GM12878 (cell line): ENCODE results near the gene NR1I2. TPM values are rescaled to one million over a fixed set of nuclear protein-coding genes. Genes with fewer than 3 reads are reported as not detected.

Source experiments
- ATAC-seq: fragments of 200-7000 bp; cut with Tn5 transposase; 3 replicates; pipeline ENCODE4 v1.9.1; 2020; ENCODE audit warnings: mild to moderate bottlenecking, moderate library complexity
- BruUV-seq: library from RNA; stranded (reverse); fragments of 400-500 nt; replicated peaks from 2 replicates; lab custom pipeline; 2021; lab: Mats Ljungman, UMichigan
- CTCF ChIA-PET: fragments of 300-600 bp; sonication (Branson Sonifier 250); formaldehyde crosslinking; extraction: SDS; loops from one replicate; lab custom pipeline; 2021; ENCODE audit warnings: inconsistent platforms; lab: Yijun Ruan, JAX
- POLR2A ChIA-PET: fragments of 350-600 bp; formaldehyde crosslinking; extraction: SDS; loops from one replicate; lab custom pipeline; 2021; ENCODE audit warnings: inconsistent platforms; lab: Charles Lee
- RAD21 ChIA-PET: fragments of 300-600 bp; sonication (Branson Sonifier 250); formaldehyde crosslinking; loops from one replicate; lab custom pipeline; 2023; ENCODE audit warnings: antibody characterized with exemption; ENCODE audit not compliant: unreplicated experiment; lab: Charles Lee
- SMC1A ChIA-PET: fragments of 300-600 bp; sonication (Branson Sonifier 250); formaldehyde crosslinking; loops from one replicate; lab custom pipeline; 2023; ENCODE audit not compliant: unreplicated experiment, uncharacterized antibody; lab: Charles Lee
- DNase-seq: peaks from one replicate; pipeline ENCODE4 v3.0.0-alpha.2; 2011; ENCODE audit warnings: low read depth, low spot score
- FAIRE-seq: peaks from 3 replicates; lab custom pipeline; 2011; peaks lifted over from hg19 to GRCh38; lab: Jason Lieb, UNC
- H2AFZ ChIP-seq: 2 replicates; pipeline ENCODE4 v1.6.0; 2011; ENCODE audit warnings: low read depth, low read length, control low read depth; ENCODE audit not compliant: control insufficient read depth
- H3K27ac ChIP-seq: 2 replicates; pipeline ENCODE4 v1.5.1; 2011; ENCODE audit warnings: control low read depth; ENCODE audit not compliant: control insufficient read depth, insufficient read depth
- H3K27me3 ChIP-seq, 2 experiments: replicated peaks in 1 of 2; 2 replicates each; pipeline versions ENCODE4 v1.6.0 to v1.6.1; 2011; ENCODE audit warnings: low read length in 1 of 2; ENCODE audit not compliant: control insufficient read depth in 2 of 2, insufficient read depth in 2 of 2
- H3K36me3 ChIP-seq, 2 experiments: 2 replicates each; pipeline ENCODE4 v1.5.1; 2011; ENCODE audit warnings: low read length in 1 of 2; ENCODE audit not compliant: control insufficient read depth in 2 of 2, insufficient read depth in 2 of 2
- H3K4me1 ChIP-seq: 2 replicates; pipeline ENCODE4 v1.6.1; 2011; ENCODE audit warnings: mild to moderate bottlenecking, low read length, moderate library complexity, mixed read lengths; ENCODE audit not compliant: control insufficient read depth, insufficient read depth
- H3K4me2 ChIP-seq: 2 replicates; pipeline ENCODE4 v1.6.0; 2011; ENCODE audit warnings: control low read depth; ENCODE audit not compliant: control insufficient read depth, insufficient read depth
- H3K4me3 ChIP-seq: fragments of 200-600 bp; sonication (generic); 2 replicates; pipeline ENCODE4 v1.5.1; 2016
- H3K79me2 ChIP-seq: 2 replicates; pipeline ENCODE4 v1.6.0; 2011; ENCODE audit warnings: low read length; ENCODE audit not compliant: control insufficient read depth, insufficient read depth
- H3K9ac ChIP-seq: 2 replicates; pipeline ENCODE4 v1.8.0; 2011; ENCODE audit warnings: low read length, control low read depth, mixed read lengths; ENCODE audit not compliant: control insufficient read depth, insufficient read depth
- H3K9me3 ChIP-seq: replicated peaks from 3 replicates; pipeline ENCODE4 v1.5.1; 2011; ENCODE audit warnings: mild to moderate bottlenecking, low read length; ENCODE audit not compliant: control insufficient read depth, insufficient read depth
- H4K20me1 ChIP-seq: 2 replicates; pipeline ENCODE4 v1.6.0; 2011; ENCODE audit not compliant: control insufficient read depth, insufficient read depth
- ASH2L ChIP-seq: fragments of 300-600, 200-600 bp; sonication (generic); IDR thresholded peaks from 2 replicates; pipeline ENCODE4 v1.6.1; 2017; ENCODE audit warnings: low read depth, mild to moderate bottlenecking, borderline replicate concordance
- CREM ChIP-seq: IDR thresholded peaks from 2 replicates; pipeline ENCODE4 v1.6.1; 2014; ENCODE audit warnings: antibody characterized with exemption, low read depth
- EGR1 ChIP-seq, 2 experiments: IDR thresholded peaks; 1 replicate in 1 of 2; 2 replicates in 1 of 2; pipeline ENCODE4 v1.6.1; 2011 to 2012; ENCODE audit warnings: low read depth in 2 of 2, low read length in 2 of 2, borderline replicate concordance in 1 of 2, mild to moderate bottlenecking in 1 of 2, moderate library complexity in 1 of 2
- EP300 ChIP-seq, 2 experiments: fragments of 150-350 bp in 1 of 2; IDR thresholded peaks; 2 replicates each; pipeline ENCODE4 v1.6.1; 2011 to 2012; ENCODE audit warnings: low read depth in 2 of 2, low read length in 2 of 2, borderline replicate concordance in 1 of 2, improper control_type of control experiment in 1 of 2, inconsistent platforms in 1 of 2; ENCODE audit not compliant: control insufficient read depth in 1 of 2
- EZH2 ChIP-seq: IDR thresholded peaks from 2 replicates; pipeline ENCODE4 v1.6.1; 2012; ENCODE audit warnings: low read depth, mild to moderate bottlenecking, control low read depth, inconsistent platforms, low read length, borderline replicate concordance; ENCODE audit not compliant: control insufficient read depth
- FOXM1 ChIP-seq: IDR thresholded peaks from 2 replicates; pipeline ENCODE4 v1.6.1; 2012; ENCODE audit warnings: low read depth, mild to moderate bottlenecking, inconsistent platforms, low read length, moderate library complexity
- MTA2 ChIP-seq: fragments of 450-650 bp; IDR thresholded peaks from 2 replicates; pipeline ENCODE4 v1.6.1; 2016; ENCODE audit warnings: low read depth, mild to moderate bottlenecking, moderate library complexity
- MXI1 ChIP-seq: fragments of 150-350 bp; IDR thresholded peaks from 2 replicates; pipeline ENCODE4 v1.6.1; 2011; ENCODE audit warnings: low read depth, mild to moderate bottlenecking, inconsistent platforms, low read length, improper control_type of control experiment
- NFXL1 ChIP-seq: fragments of 450-650 bp; IDR thresholded peaks from 2 replicates; pipeline ENCODE4 v1.6.1; 2017; ENCODE audit warnings: antibody characterized with exemption, mild to moderate bottlenecking, borderline replicate concordance
- NR2C1 ChIP-seq: fragments of 450-650 bp; IDR thresholded peaks from 2 replicates; pipeline ENCODE4 v1.6.1; 2017; ENCODE audit warnings: antibody characterized with exemption, mild to moderate bottlenecking, moderate library complexity
- NR2F1 ChIP-seq: fragments of 450-650 bp; conservative IDR thresholded peaks from 2 replicates; pipeline ENCODE4 v1.6.1; 2017; ENCODE audit warnings: mild to moderate bottlenecking
- RB1 ChIP-seq: fragments of 450-650 bp; formaldehyde crosslinking; IDR thresholded peaks from 2 replicates; pipeline ENCODE4 v1.6.1; 2017; ENCODE audit warnings: mild to moderate bottlenecking, borderline replicate concordance
- SRF ChIP-seq, 2 experiments: IDR thresholded peaks; 2 replicates each; pipeline ENCODE4 v1.6.1; 2011; ENCODE audit warnings: low read depth in 2 of 2, low read length in 2 of 2, mild to moderate bottlenecking in 1 of 2, moderate library complexity in 1 of 2
- WRNIP1 ChIP-seq: IDR thresholded peaks from 2 replicates; pipeline ENCODE4 v1.6.1; 2011; ENCODE audit warnings: low read depth, low read length, improper control_type of control experiment, borderline replicate concordance
- YBX1 ChIP-seq: fragments of 450-650 bp; IDR thresholded peaks from 2 replicates; pipeline ENCODE4 v1.6.1; 2016; ENCODE audit warnings: antibody characterized with exemption
- WGBS: methylation state at CpG from one replicate; pipeline ENCODE4 v1.1.6; 2016; ENCODE audit warnings: low lambda C conversion rate; ENCODE audit not compliant: insufficient replicate concordance, insufficient coverage; ENCODE audit errors: missing lambda C conversion rate; 5-methylcytosine and 5-hydroxymethylcytosine counted together
- in situ Hi-C: fragments of 300-500 bp; cut with MboI; formaldehyde crosslinking; loops from 9 replicates; pipeline ENCODE4 v1.14.3; 2018; ENCODE audit warnings: mixed read lengths
- intact Hi-C: fragments of 100-400 bp; cut with micrococcal nuclease; formaldehyde crosslinking; loops from one replicate; pipeline ENCODE4 v1.14.2; 2022; ENCODE audit not compliant: unreplicated experiment
- polyA plus RNA-seq, 11 experiments: library from polyadenylated mRNA; depleted of rRNA in 4 of 11; unstranded in 6 of 11; stranded (reverse) in 5 of 11; fragments of >200 nt; fragmentation: Nextera tagmentation in 4 of 11; fragmentation: Illumina TruSeq in 1 of 11; extraction: Ambion mirVana in 4 of 11; extraction: Trizol in 1 of 11; gene quantifications; 1 replicate in 1 of 11; 2 replicates in 10 of 11; pipeline versions ENCODE4 v1.2.1 to v1.2.3, GENCODE V29; 2011 to 2016; ENCODE audit warnings: inconsistent platforms in 2 of 11, missing spikeins in 2 of 11, low read depth in 1 of 11
- total RNA-seq, 4 experiments: library from RNA; depleted of rRNA in 3 of 4; stranded (reverse); fragments of >200 nt in 3 of 4; fragmentation: Illumina TruSeq in 1 of 4; extraction: Trizol in 1 of 4; gene quantifications; 2 replicates each; pipeline versions ENCODE4 v1.2.1 to v1.2.3, GENCODE V29; 2013 to 2021
- TF ChIP-seq, protein P1 (sequence below): fragments of 450-650 bp; IDR thresholded peaks from 2 replicates; pipeline ENCODE4 v1.6.1; 2018; ENCODE audit warnings: mild to moderate bottlenecking, low read depth, moderate library complexity; ENCODE audit not compliant: partially characterized antibody
- TF ChIP-seq, protein P2 (sequence below): IDR thresholded peaks from 2 replicates; pipeline ENCODE4 v1.6.1; 2011; ENCODE audit warnings: low read depth, low read length, improper control_type of control experiment, borderline replicate concordance
- TF ChIP-seq, protein P3 (sequence below): fragments of 450-650 bp; formaldehyde crosslinking; IDR thresholded peaks from 2 replicates; pipeline ENCODE4 v1.4.0; 2020; ENCODE audit warnings: mild to moderate bottlenecking, moderate library complexity

The NR1I2 gene
- total and polyA plus RNA-seq, 10 of the 15 experiments (the other 5 are each of a cell fraction or from before 2014, with no cell fraction given): 0.03 to 1.0 (median 0.39) TPM

DNA sequence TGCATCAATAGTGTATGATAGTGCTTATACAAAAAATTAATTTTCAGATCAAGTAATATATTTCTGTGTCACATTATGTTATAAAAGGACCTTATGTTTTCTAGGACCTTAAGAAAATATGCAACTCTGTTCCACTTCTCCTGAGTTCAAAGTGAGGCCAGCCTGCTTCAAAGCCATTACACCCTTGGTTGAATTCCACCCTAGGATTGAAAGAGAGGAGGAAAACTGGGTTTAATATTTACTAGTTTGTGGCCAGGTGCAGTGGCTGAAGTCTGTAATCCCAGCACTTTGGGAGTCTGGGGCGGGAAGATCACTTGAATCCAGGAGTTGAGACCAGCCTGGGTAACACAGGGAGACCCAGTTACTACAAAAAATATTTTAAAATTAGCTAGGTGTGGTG lies 32.9 kb upstream of the NR1I2 start:
- intact Hi-C loops: no loop called here

More for the DNA sequence above, 32.9 kb upstream of the NR1I2 start:
- RAD21 ChIA-PET: no interaction called here
- no peaks in the 10 kb centered on the region for H4K20me1 ChIP-seq
- no peaks in the 10 kb centered on the region for H3K27me3 ChIP-seq
- no peaks in the 10 kb centered on the region for H3K79me2 ChIP-seq
- no peaks in the 10 kb centered on the region for H3K36me3 ChIP-seq
- POLR2A ChIA-PET: no interaction called here
- CTCF ChIA-PET: no interaction called here
- no peak for DNase-seq
- FAIRE-seq: no peak
- ATAC-seq: no peak
- in situ Hi-C loops: no loop called here
- H3K4me2 ChIP-seq: no peak overlapping the region
- H3K9me3 ChIP-seq: no peaks in the 10 kb centered on the region
- H3K9ac ChIP-seq: no peak overlapping the region
- H3K4me3 ChIP-seq: no peak overlapping the region
- H2AFZ ChIP-seq: no peak overlapping the region
- 87% methylated on average over 1 of the region's 1 CpG for WGBS
- no TSS peak for BruUV-seq
- SMC1A ChIA-PET: no interaction called here
- peaks cover 3% of the 10 kb centered on the region; the same call in 1 of the 2 replicates for H3K4me1 ChIP-seq
- TF ChIP-seq EGR1 (IDR thresholded peaks at IDR 0.05; ENCODE audit: borderline replicate concordance in 1 of 2, low read depth in 2 of 2, low read length in 2 of 2) (no peak), WRNIP1 (no peak), MXI1 (no peak), ASH2L (no peak), EP300 (IDR thresholded peaks at IDR 0.05; ENCODE audit: borderline replicate concordance in 1 of 2, control insufficient read depth in 1 of 2, low read depth in 2 of 2, low read length in 2 of 2) (no peak), FOXM1 (no peak), NR2F1 (no peak), RB1 (no peak), MTA2 (no peak), NFXL1 (no peak), CREM (no peak), NR2C1 (no peak), SRF (IDR thresholded peaks at IDR 0.05; ENCODE audit: low read depth in 2 of 2, low read length in 2 of 2) (no peak), YBX1 (no peak), EZH2 (no peak)
- TF ChIP-seq, protein P1, sequence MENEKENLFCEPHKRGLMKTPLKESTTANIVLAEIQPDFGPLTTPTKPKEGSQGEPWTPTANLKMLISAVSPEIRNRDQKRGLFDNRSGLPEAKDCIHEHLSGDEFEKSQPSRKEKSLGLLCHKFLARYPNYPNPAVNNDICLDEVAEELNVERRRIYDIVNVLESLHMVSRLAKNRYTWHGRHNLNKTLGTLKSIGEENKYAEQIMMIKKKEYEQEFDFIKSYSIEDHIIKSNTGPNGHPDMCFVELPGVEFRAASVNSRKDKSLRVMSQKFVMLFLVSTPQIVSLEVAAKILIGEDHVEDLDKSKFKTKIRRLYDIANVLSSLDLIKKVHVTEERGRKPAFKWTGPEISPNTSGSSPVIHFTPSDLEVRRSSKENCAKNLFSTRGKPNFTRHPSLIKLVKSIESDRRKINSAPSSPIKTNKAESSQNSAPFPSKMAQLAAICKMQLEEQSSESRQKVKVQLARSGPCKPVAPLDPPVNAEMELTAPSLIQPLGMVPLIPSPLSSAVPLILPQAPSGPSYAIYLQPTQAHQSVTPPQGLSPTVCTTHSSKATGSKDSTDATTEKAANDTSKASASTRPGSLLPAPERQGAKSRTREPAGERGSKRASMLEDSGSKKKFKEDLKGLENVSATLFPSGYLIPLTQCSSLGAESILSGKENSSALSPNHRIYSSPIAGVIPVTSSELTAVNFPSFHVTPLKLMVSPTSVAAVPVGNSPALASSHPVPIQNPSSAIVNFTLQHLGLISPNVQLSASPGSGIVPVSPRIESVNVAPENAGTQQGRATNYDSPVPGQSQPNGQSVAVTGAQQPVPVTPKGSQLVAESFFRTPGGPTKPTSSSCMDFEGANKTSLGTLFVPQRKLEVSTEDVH: no peak
- TF ChIP-seq, protein P2, sequence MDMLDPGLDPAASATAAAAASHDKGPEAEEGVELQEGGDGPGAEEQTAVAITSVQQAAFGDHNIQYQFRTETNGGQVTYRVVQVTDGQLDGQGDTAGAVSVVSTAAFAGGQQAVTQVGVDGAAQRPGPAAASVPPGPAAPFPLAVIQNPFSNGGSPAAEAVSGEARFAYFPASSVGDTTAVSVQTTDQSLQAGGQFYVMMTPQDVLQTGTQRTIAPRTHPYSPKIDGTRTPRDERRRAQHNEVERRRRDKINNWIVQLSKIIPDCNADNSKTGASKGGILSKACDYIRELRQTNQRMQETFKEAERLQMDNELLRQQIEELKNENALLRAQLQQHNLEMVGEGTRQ: no peak
- TF ChIP-seq, protein P3, sequence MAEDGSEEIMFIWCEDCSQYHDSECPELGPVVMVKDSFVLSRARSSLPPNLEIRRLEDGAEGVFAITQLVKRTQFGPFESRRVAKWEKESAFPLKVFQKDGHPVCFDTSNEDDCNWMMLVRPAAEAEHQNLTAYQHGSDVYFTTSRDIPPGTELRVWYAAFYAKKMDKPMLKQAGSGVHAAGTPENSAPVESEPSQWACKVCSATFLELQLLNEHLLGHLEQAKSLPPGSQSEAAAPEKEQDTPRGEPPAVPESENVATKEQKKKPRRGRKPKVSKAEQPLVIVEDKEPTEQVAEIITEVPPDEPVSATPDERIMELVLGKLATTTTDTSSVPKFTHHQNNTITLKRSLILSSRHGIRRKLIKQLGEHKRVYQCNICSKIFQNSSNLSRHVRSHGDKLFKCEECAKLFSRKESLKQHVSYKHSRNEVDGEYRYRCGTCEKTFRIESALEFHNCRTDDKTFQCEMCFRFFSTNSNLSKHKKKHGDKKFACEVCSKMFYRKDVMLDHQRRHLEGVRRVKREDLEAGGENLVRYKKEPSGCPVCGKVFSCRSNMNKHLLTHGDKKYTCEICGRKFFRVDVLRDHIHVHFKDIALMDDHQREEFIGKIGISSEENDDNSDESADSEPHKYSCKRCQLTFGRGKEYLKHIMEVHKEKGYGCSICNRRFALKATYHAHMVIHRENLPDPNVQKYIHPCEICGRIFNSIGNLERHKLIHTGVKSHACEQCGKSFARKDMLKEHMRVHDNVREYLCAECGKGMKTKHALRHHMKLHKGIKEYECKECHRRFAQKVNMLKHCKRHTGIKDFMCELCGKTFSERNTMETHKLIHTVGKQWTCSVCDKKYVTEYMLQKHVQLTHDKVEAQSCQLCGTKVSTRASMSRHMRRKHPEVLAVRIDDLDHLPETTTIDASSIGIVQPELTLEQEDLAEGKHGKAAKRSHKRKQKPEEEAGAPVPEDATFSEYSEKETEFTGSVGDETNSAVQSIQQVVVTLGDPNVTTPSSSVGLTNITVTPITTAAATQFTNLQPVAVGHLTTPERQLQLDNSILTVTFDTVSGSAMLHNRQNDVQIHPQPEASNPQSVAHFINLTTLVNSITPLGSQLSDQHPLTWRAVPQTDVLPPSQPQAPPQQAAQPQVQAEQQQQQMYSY (CRISPR knock-in tag): no peak
- no peak overlapping the region for H3K27ac ChIP-seq
